HCT116 (cell line): ENCODE data around the gene RFX2. TPM values are rescaled to one million over a fixed set of nuclear protein-coding genes. Genes with fewer than 3 reads are reported as not detected.

ENCODE experiments used
- ATAC-seq: fragments of 200-7000 bp; cut with Tn5 transposase; 2 replicates; pipeline ENCODE4 v1.9.1; 2020; ENCODE audit warnings: mild to moderate bottlenecking, moderate library complexity
- BruUV-seq: library from RNA; stranded (reverse); fragments of 400-500 nt; replicated peaks from 2 replicates; lab custom pipeline; 2021; lab: Mats Ljungman, UMichigan
- CTCF ChIA-PET: fragments of 300-600 bp; sonication (Branson Sonifier 250); formaldehyde crosslinking; loops from one replicate; lab custom pipeline; 2021; ENCODE audit warnings: antibody characterized with exemption; lab: Charles Lee
- POLR2A ChIA-PET: fragments of 300-600, 350-600 bp; sonication (Branson Sonifier 250); formaldehyde crosslinking; loops from one replicate; lab custom pipeline; 2021; ENCODE audit warnings: antibody characterized with exemption; lab: Charles Lee
- RAD21 ChIA-PET, 2 experiments: fragments of 300-600 bp; sonication (Branson Sonifier 250); formaldehyde crosslinking; loops; one replicate each; lab custom pipeline; 2023; ENCODE audit warnings: low total read pairs in 2 of 2; ENCODE audit not compliant: uncharacterized antibody in 2 of 2, unreplicated experiment in 2 of 2, low non-redundant PET in 1 of 2; lab: Charles Lee
- DNase-seq: peaks from one replicate; pipeline ENCODE4 v3.0.0-alpha.2; 2010; ENCODE audit warnings: low read depth, low spot score
- H2AFZ ChIP-seq: fragments of 200-600 bp; shearing (Covaris generic), sonication (generic); 2 replicates; pipeline ENCODE4 v1.6.1; 2017; ENCODE audit warnings: low read depth, mixed run types, mixed read lengths, antibody characterized with exemption, low read length; ENCODE audit not compliant: poor library complexity, severe bottlenecking
- H3K27ac ChIP-seq: 2 replicates; pipeline ENCODE4 v1.5.1; 2012; ENCODE audit warnings: low read depth, low read length
- H3K27me3 ChIP-seq: fragments of 200-600 bp; sonication (generic); 2 replicates; pipeline ENCODE4 v1.6.1; 2016; ENCODE audit warnings: mixed run types, low read length, mixed read lengths; ENCODE audit not compliant: insufficient read depth
- H3K36me3 ChIP-seq, 2 experiments: fragments of 200-500 bp in 1 of 2; fragments of 200-600 bp in 1 of 2; sonication (Bioruptor generic) in 1 of 2; sonication (generic) in 1 of 2; 2 replicates each; pipeline versions ENCODE4 v1.5.1 to v1.6.1; 2014 to 2016; ENCODE audit warnings: low read length in 2 of 2, inconsistent platforms in 1 of 2, mixed read lengths in 1 of 2, mixed run types in 1 of 2; ENCODE audit not compliant: insufficient read depth in 2 of 2, control insufficient read depth in 1 of 2
- H3K4me1 ChIP-seq, 2 experiments: fragments of 200-600 bp in 1 of 2; sonication (generic) in 1 of 2; 2 replicates each; pipeline versions ENCODE4 v1.5.1 to v1.6.1; 2012 to 2017; ENCODE audit warnings: low read length in 2 of 2, inconsistent platforms in 1 of 2, mild to moderate bottlenecking in 1 of 2, mixed read lengths in 1 of 2, mixed run types in 1 of 2, moderate library complexity in 1 of 2; ENCODE audit not compliant: insufficient read depth in 2 of 2, control insufficient read depth in 1 of 2
- H3K4me2 ChIP-seq: fragments of 200-600 bp; sonication (generic); 2 replicates; pipeline ENCODE4 v1.6.1; 2017; ENCODE audit warnings: mixed run types, low read length, mixed read lengths
- H3K4me3 ChIP-seq, 2 experiments: fragments of 200-600 bp in 1 of 2; sonication (generic) in 1 of 2; replicated peaks in 1 of 2; 2 replicates each; pipeline ENCODE4 v1.5.1; 2011 to 2016; ENCODE audit warnings: low read length in 2 of 2, control low read depth in 1 of 2, low read depth in 1 of 2, mild to moderate bottlenecking in 1 of 2, mixed read lengths in 1 of 2, mixed run types in 1 of 2
- H3K79me2 ChIP-seq: fragments of 200-600 bp; sonication (generic); 2 replicates; pipeline ENCODE4 v1.6.1; 2017; ENCODE audit warnings: mild to moderate bottlenecking, mixed run types, low read length, moderate library complexity, mixed read lengths; ENCODE audit not compliant: insufficient read depth
- H3K9ac ChIP-seq: fragments of 200-600 bp; sonication (generic); 2 replicates; pipeline ENCODE4 v1.6.1; 2016; ENCODE audit warnings: low read length, mixed read lengths
- H3K9me2 ChIP-seq: fragments of 200-600 bp; sonication (generic), shearing (Covaris generic); 2 replicates; pipeline ENCODE4 v1.6.1; 2017; ENCODE audit warnings: mixed run types, mild to moderate bottlenecking, moderate library complexity; ENCODE audit not compliant: insufficient read depth
- H3K9me3 ChIP-seq, 2 experiments: fragments of 200-500 bp in 1 of 2; fragments of 200-600 bp in 1 of 2; sonication (Bioruptor generic) in 1 of 2; sonication (generic) in 1 of 2; 2 replicates each; pipeline ENCODE4 v1.6.1; 2014 to 2017; ENCODE audit warnings: low read length in 2 of 2, mixed read lengths in 2 of 2, inconsistent platforms in 1 of 2, low read depth in 1 of 2, mild to moderate bottlenecking in 1 of 2, mixed run types in 1 of 2, moderate library complexity in 1 of 2; ENCODE audit not compliant: control insufficient read depth in 1 of 2, insufficient read depth in 1 of 2
- H4K20me1 ChIP-seq: fragments of 200-600 bp; sonication (generic), shearing (Covaris generic); 2 replicates; pipeline ENCODE4 v1.6.1; 2017; ENCODE audit warnings: mixed run types, mild to moderate bottlenecking, moderate library complexity; ENCODE audit not compliant: insufficient read depth
- CTCF ChIP-seq, 3 experiments: fragments of 200-600 bp in 1 of 3; sonication (generic) in 1 of 3; IDR thresholded peaks in 2 of 3; conservative IDR thresholded peaks in 1 of 3; 2 replicates each; pipeline ENCODE4 v1.5.1; 2012 to 2017; ENCODE audit warnings: low read depth in 2 of 3, low read length in 2 of 3, antibody characterized with exemption in 1 of 3, borderline replicate concordance in 1 of 3, control low read depth in 1 of 3, mild to moderate bottlenecking in 1 of 3, mixed read lengths in 1 of 3, mixed run types in 1 of 3, moderate library complexity in 1 of 3; ENCODE audit not compliant: insufficient read depth in 1 of 3
- JUND ChIP-seq: IDR thresholded peaks from 2 replicates; pipeline ENCODE4 v1.6.1; 2012
- MAX ChIP-seq: IDR thresholded peaks from 2 replicates; pipeline ENCODE4 v1.6.1; 2012
- POLR2A ChIP-seq: IDR thresholded peaks from 2 replicates; pipeline ENCODE4 v1.7.0; 2011; ENCODE audit warnings: borderline replicate concordance; ENCODE audit not compliant: insufficient read depth, insufficient read length; ENCODE audit errors: extremely low read depth
- POLR2AphosphoS5 ChIP-seq: IDR thresholded peaks from 2 replicates; pipeline ENCODE4 v1.6.1; 2011; ENCODE audit warnings: mild to moderate bottlenecking, low read depth, low read length, moderate library complexity
- REST ChIP-seq: IDR thresholded peaks from 2 replicates; pipeline ENCODE4 v1.6.1; 2012; ENCODE audit warnings: low read depth
- SIN3A ChIP-seq: IDR thresholded peaks from 2 replicates; pipeline ENCODE4 v1.6.1; 2012; ENCODE audit warnings: low read depth
- SP1 ChIP-seq: IDR thresholded peaks from 2 replicates; pipeline ENCODE4 v1.6.1; 2012; ENCODE audit warnings: low read depth
- ZBTB33 ChIP-seq: IDR thresholded peaks from 2 replicates; pipeline ENCODE4 v1.6.1; 2011; ENCODE audit warnings: mild to moderate bottlenecking, low read length, moderate library complexity; ENCODE audit not compliant: insufficient replicate concordance; ENCODE audit errors: extremely low read depth
- ZNF274 ChIP-seq: fragments of 200-500 bp; sonication (Bioruptor generic); IDR thresholded peaks from 2 replicates; pipeline ENCODE4 v1.6.1; 2014; ENCODE audit warnings: mild to moderate bottlenecking, low read depth, low read length, inconsistent platforms
- intact Hi-C: fragments of 100-400 bp; cut with micrococcal nuclease; formaldehyde crosslinking; loops from 2 replicates; pipeline ENCODE4 v1.10.0; 2022
- total RNA-seq: library from RNA; stranded (reverse); gene quantifications from one replicate; pipeline ENCODE4 v1.2.1, GENCODE V29; 2021; ENCODE audit not compliant: unreplicated experiment

Gene RFX2
- total RNA-seq, 1 experiment from 2014 or later: 13.7 TPM

GRCh38 chr19:6007866-6008265 is 102.4 kb downstream of the RFX2 start:
- RAD21 ChIA-PET: no interaction called here
- no peak for ATAC-seq
- Histone ChIP-seq H3K9ac (no peak overlapping the region), H3K36me3 (no peaks in the 10 kb centered on the region), H3K79me2 (no peaks in the 10 kb centered on the region), H3K27me3 (no peaks in the 10 kb centered on the region), H4K20me1 (no peaks in the 10 kb centered on the region), H3K4me1 (no peaks in the 10 kb centered on the region), H3K9me2 (no peaks in the 10 kb centered on the region), H2AFZ (no peak overlapping the region), H3K9me3 (no peaks in the 10 kb centered on the region), H3K4me3 (no peak overlapping the region), H3K27ac (no peak overlapping the region), H3K4me2 (no peak overlapping the region)
- no peak for DNase-seq
- intact Hi-C loops: no loop called here
- no peak for TF ChIP-seq REST
- no peak for TF ChIP-seq SP1
- TF ChIP-seq CTCF (IDR thresholded peaks at IDR 0.05 in 2 of 3, conservative IDR thresholded peaks at IDR 0.05 in 1 of 3; ENCODE audit: borderline replicate concordance in 1 of 3, insufficient read depth in 1 of 3, low read depth in 2 of 3, low read length in 2 of 3): no peak
- no peak for TF ChIP-seq JUND
- TF ChIP-seq MAX: no peak
- TF ChIP-seq POLR2AphosphoS5: no peak
- no peak for TF ChIP-seq SIN3A
- no peak for TF ChIP-seq POLR2A
- TF ChIP-seq ZBTB33: no peak
- no peak for TF ChIP-seq ZNF274
- CTCF ChIA-PET: no interaction called here
- BruUV-seq: no TSS peak
- POLR2A ChIA-PET: no interaction called here
